Measurements from ENCODE around the gene VCPKMT.

The VCPKMT gene

GRCh38 chr14:50116181-50116956 lies at the start of gene VCPKMT:
Gene VCPKMT, minus strand, starts transcription at chr14:50116572. Its CDS starts 20 bp downstream, at chr14:50116552.
- peak; percentile 63 for DNase-seq (ENCODE audit: low spot score)

- no peak for DNase-seq (ENCODE audit: low spot score)
These were observed 39.7 kb upstream of the VCPKMT start for GRCh38 chr14:50156111-50156510.

- DNase-seq (ENCODE audit: low spot score) = no peak
These were observed 32.4 kb upstream of the VCPKMT start for GRCh38 chr14:50148799-50149198.

- DNase-seq (ENCODE audit: low spot score) = no peak
These were observed 22.8 kb upstream of the VCPKMT start for GRCh38 chr14:50139192-50139591.

GRCh38 chr14:50127802-50128201 lies 11.4 kb upstream of the VCPKMT start:
- DNase-seq (ENCODE audit: low spot score) = no peak

GRCh38 chr14:50123062-50123461 lies 6.7 kb upstream of the VCPKMT start:
- DNase-seq (ENCODE audit: low spot score) = no peak

GRCh38 chr14:50122291-50122690 lies 5.9 kb upstream of the VCPKMT start:
- no peak for DNase-seq (ENCODE audit: low spot score)

- DNase-seq (ENCODE audit: low spot score) = no peak
These were observed 5.1 kb upstream of the VCPKMT start for GRCh38 chr14:50121486-50121885.

GRCh38 chr14:50117456-50117855 lies 1.1 kb upstream of the VCPKMT start:
- DNase-seq (ENCODE audit: low spot score) = no peak

- no peak for DNase-seq (ENCODE audit: low spot score)
These were observed 594 bp upstream of the VCPKMT start for GRCh38 chr14:50116966-50117365.

GRCh38 chr14:50113381-50114035 lies 2.9 kb downstream of the VCPKMT start:
- DNase-seq (ENCODE audit: low spot score) = no peak

- no peak for DNase-seq (ENCODE audit: low spot score)
These were observed 5.9 kb downstream of the VCPKMT start for GRCh38 chr14:50110323-50111037.

- no peak for DNase-seq (ENCODE audit: low spot score)
These were observed 7.0 kb downstream of the VCPKMT start for GRCh38 chr14:50109342-50109741.

GRCh38 chr14:50107850-50108249 lies 8.5 kb downstream of the VCPKMT start:
- DNase-seq (ENCODE audit: low spot score) = no peak

GRCh38 chr14:50106178-50106577 lies 10.2 kb downstream of the VCPKMT start:
- no peak for DNase-seq (ENCODE audit: low spot score)

GRCh38 chr14:50103558-50103957 lies 12.8 kb downstream of the VCPKMT start:
- no peak for DNase-seq (ENCODE audit: low spot score)

- DNase-seq (ENCODE audit: low spot score) = no peak
These were observed 15.0 kb downstream of the VCPKMT start for GRCh38 chr14:50101417-50101816.

- no peak for DNase-seq (ENCODE audit: low spot score)
These were observed 15.6 kb downstream of the VCPKMT start for GRCh38 chr14:50100805-50101204.

- no peak for DNase-seq (ENCODE audit: low spot score)
These were observed 17.0 kb downstream of the VCPKMT start for GRCh38 chr14:50099335-50099734.

GRCh38 chr14:50095895-50096294 lies 20.5 kb downstream of the VCPKMT start:
- no peak for DNase-seq (ENCODE audit: low spot score)

GRCh38 chr14:50094056-50094755 lies 22.2 kb downstream of the VCPKMT start:
- no peak for DNase-seq (ENCODE audit: low spot score)

GRCh38 chr14:50093496-50093895 lies 22.9 kb downstream of the VCPKMT start:
- no peak for DNase-seq (ENCODE audit: low spot score)

Measured in HuH-7 (cell line).